NCI-H446 (cell line): ENCODE measurements around the gene WDR38.
A peak's percentile ranks its signal among the peaks of the same experiment; 100 is the strongest.

ENCODE experiments used
- DNase-seq, 2 experiments: peaks; one replicate each; lab custom pipeline; 2025; lab: John Stamatoyannopoulos, UW

Gene WDR38

DNA sequence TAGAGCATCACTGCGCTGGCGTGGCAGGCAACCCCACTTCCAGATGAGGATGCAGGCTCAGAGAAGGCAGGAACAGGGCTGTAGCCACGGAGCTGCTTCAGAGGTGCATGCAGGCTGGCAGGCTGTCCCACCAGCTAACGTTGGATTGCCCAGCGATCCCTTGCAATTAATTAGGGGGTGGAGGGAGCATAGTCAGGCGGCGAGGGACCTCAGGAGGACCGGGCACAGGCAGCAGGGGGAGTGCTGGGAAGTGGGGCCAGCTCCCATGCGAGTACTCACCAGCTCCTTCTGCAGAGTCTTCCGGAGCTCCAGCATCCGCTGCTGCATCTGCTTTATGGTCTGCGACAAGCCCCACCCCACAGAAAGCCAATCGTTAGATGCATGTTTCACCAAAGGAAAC, 29.0 kb downstream of the WDR38 start:
- no peak for DNase-seq

GRCh38 chr9:124884376-124884775, 31.1 kb downstream of the WDR38 start:
- no peak for DNase-seq

DNA sequence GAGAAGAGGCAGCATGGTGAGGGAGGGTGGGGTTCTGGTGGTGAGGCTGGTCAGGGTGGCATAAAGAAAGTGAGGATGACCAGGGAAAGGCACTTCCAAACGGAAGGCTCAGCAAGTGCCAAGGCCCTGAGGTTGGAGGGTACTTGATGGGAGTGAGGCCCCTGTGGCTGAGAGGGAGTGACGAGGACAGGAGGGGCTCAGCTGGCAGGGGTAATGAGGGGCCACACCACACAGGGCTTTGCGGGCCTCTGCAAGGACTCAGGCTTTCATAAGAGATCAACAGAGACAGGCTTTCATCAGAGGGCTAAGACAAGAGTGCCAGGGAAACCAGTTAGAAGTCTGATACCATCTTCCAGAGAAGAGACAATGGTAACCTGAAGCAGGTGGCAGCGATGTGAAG, 32.3 kb downstream of the WDR38 start:
- no peak for DNase-seq

GRCh38 chr9:124886461-124886860, 33.2 kb downstream of the WDR38 start:
- DNase-seq = no peak

DNA sequence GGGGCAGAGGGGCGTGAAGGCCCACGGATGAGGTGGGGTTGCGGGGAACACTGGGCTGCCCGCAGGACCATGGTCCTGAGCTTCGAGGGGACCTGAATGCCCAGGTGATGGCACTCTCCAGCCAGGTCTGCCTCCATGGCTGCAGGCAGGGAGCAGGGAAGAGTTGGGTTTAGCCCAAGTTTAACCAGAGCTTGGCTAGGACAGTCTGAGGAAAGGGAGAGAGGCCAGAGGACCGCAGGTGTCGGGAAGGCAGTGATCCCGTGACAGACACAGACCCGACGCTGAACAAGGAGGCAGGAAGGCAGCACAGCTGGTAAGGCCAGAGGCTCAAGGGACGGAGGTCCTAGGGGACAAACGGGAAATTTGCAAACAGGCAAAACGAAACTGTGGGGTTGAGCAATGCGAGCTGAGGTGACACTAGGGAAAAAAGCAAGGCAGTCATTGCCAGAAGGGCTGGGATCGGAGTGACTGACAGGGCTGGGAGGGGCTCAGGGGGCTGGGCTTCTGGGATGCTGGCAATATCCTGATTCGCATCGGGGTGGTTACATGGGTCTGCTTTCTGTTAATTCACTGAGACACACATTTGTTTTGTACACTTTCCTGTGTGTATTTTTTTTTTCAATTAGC, 33.7 kb downstream of the WDR38 start:
- DNase-seq = no peak

DNA sequence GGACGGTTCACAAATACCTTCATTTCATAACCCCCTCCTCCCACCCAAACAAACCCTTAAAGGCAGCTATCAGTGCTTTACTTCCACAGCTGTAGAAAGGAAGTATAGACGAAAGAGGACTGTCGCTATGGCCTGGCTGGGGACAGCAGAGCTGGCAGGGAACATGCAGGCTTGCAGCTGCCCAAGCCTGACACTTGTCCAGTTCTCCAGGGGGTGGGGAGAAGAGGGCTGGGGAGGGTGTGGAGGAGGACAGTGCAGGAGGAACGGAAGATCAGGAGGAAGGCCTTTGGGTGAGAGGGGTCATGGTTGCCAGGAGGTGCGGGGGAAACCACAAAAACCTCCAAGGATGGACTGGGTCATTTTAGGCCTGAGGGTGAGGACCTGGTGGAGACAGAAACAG, 34.6 kb downstream of the WDR38 start:
- no peak for DNase-seq

GRCh38 chr9:124889006-124889405, 35.7 kb downstream of the WDR38 start:
- DNase-seq = no peak

DNA sequence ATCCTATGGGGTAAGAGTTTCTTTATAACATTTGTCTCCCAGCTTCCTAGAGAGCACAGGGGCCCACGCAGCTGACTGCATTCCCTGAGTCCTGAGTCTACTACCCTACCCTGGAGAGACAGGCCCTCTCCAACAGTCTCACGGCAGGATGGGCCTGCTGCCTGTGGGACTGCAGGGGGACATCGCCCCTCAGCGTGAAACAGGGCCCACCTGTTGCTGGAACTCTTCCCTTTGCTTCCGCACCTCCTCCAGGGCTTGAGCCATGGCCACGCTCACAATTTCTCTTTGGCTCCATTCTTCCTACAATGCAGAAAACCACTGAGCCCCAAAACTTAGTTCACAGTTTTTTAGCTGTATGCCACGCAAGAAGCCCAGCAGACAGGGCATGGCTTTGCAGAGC, 36.9 kb downstream of the WDR38 start:
- no peak for DNase-seq

GRCh38 chr9:124894035-124894740, 40.9 kb downstream of the WDR38 start:
- DNase-seq = no peak

DNA sequence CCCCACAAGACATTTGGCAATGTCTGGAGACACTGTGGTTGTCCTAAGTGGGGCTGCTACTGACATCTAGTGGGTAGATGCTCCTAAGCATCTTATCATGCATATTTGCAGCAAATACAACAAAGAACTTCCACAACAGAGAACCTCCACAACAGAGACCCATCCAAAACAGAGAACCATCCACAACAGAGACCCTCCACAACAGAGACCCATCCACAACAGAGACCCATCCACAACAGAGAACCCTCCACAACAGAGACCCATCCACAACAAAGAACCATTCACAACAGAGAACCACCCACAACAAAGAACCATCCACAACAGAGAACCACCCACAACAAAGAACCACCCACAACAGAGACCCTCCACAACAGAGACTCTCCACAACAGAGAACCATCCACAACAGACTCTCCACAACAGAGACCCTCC, 41.5 kb downstream of the WDR38 start:
- DNase-seq = peak in 1 of 2 experiments; percentile 6

DNA sequence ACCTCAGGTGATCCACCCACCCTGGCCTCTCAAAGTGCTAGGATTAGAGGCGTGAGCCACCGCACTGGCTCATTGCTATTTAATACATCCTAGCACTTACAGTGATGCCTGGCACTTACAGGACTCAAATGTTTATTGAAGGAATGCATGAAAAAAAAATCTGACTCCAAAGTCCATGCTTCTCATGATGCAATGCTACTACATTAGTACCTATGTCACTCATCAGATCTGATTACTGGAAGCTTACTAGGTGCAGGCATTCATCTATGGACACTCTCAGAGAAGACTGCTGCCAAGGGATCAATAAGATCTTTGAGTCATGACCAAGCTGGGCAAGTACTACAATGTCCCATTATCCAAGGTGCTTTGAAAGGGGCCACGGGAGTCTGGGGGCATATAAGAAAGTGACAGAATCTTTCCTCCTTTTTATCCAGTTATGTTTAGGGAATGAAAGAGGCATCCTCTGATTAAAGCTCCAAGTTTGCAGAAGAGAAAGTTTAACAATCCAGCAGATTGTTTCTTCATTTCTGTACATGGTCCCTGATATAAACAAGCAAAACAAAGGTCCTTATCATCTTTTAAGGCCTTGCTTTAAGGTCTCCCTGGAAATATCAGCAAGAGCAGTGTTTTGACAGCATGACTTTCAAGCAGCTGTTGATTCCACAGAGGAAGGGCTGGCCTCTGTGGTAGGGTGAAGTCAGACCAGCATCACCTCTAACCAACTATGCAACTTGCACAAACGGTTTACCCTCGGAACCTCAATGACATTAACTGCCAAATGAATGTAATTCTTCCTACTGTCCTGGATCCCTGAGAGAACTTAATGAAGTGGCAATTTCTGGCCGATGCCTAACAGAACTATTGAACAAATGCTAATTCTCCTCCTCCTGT, 44.6 kb downstream of the WDR38 start:
- no peak for DNase-seq

DNA sequence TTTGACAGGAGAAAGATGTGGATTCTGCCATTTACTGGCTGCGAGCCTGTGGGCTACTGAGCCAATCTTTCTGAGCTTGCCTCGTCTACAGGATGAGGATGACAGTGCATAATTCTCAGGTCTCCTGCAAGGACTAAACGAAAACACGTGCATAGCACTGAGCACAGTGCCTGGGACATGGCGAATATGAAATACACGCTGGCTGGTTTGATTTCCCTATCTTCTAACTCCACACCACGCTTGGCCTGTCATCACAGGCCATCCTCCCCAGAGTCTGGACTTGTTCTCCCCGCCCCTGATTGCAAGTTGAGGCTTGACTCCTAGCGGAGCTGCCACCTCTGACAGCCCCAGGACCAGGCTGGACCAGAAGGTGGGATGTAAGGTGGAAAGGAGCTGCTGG, 46.6 kb downstream of the WDR38 start:
- no peak for DNase-seq

- DNase-seq = no peak
Measured at GRCh38 chr9:124906966-124907365, 53.7 kb downstream of the WDR38 start.
